Measurements from ENCODE around the gene SPATA31D4.
"Not testable (repeated sequence)": the region's sequence is repeated elsewhere in the genome, so short reads cannot be mapped to it uniquely, and the experiment has no call there.

Gene SPATA31D4

DNA sequence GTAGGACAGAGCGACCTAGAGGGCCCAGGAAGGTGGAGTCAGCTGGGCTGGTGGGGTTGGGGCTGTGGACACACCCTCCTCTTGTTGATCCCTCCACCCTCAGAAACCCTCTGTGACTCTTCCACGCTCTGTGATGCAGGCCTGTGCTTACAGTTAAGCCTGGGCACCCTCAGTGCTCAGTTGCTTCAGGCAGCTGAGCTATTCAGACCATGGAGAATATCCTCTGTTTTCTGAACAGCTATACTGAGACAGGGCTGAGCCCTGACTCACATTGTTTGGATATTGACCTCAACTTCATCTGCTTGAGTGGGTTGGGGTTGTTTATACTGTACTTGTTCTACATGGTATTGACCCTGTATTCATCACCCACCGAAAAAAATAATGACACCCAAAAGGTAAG is at the start of gene SPATA31D4:
Gene SPATA31D4 (plus strand): TSS at position 124 of the 400 bp plus-strand sequence. CDS start 86 bp downstream, at position 210.
- not testable (repeated sequence) for DNase-seq

DNA sequence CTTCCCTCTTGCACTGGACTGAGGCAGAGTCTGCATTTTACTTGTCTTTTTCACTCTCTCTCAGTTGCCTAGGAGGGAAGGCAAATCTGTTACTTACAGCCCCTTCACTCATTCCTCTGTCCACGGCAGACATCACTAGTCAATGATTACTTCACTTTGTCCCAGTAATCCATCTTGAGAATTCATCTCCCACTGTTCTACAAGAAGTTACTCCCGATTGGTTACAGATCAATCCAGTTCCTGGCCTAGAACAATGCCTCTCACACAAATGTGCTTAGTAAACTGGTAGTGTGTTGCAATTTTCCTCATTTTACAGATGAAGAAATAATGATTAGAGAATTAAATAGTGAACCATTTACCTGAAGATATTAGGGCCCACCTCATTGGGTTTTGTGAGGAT is 49.7 kb upstream of the SPATA31D4 start:
- DNase-seq: no peak

DNA sequence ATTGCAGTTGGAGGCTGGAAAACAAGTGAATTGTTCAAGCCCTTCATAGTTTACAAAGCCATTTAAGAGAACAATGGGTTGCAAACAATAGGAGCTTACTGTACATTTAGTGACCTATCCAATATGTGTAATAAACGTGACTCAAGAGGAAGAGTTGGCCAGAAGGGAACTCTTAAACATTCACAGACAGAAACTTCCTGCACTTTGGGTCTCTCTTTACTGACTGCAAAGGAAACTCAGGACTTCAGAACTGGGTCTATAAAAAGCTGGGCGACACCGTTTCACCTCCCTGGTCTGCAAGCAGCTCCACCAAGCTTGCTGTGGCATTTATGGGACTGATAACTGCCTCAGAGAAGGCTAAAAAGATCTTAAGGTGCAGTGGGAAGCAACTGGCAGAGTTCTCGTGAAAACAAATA is 48.7 kb upstream of the SPATA31D4 start:
- peak; percentile 11 for DNase-seq

DNA sequence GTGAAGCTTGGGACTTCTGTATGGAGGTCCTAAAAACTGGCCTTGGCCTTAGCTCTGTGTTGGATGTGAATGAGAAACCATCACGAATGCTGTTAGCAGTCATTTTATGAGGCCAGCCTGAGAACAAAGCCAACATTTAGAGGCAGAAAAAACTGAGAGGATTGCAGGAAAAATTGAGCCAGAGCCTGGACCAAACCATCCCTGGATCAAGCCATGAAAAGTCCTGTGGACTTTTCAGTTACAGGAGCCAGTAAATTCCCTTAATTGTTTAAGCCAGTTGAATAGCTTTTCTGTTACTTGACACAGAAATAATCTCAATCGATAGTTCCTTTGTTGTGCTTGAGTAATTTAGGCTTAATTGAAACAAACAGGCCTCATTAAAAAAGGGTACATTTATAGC is 42.6 kb upstream of the SPATA31D4 start:
- DNase-seq: no peak

DNA sequence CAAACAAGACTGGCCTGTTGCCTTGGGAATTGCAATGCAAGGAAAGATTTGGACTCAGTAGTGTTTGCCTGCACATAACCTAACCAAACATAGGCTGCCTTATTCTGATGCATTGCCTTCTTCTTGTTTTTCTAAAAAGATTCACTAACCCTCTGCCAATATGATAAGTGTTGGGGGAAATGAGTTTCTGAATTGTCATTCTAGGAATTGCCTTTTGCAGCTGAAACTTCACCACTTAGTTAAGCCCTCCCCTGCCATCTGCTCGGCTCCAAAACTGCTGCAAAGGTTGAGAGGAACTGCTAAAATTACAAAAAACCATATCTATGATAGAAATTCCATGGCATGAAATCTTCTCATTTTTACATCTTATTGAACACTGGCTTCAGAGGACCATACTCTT is 41.6 kb upstream of the SPATA31D4 start:
- no peak for DNase-seq

DNA sequence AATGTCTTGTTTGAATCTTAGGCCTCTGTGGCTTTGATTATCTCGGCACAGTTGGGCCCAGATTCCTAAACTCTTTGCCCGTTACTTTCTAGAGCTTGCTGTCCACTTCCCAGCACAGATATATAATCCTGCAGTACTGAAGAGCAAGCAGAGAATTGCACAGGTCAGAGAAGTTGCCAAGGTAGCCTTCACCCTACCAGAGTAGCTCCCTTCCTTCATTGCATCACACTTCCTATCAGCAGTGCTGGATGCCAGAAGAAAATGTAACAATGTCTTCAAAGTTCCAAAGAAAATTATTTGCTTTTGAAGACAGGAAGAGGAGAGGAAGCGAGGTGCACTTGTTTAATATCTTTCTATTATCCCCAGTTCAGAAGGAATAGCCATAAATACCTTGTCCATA is 38.1 kb upstream of the SPATA31D4 start:
- no peak for DNase-seq

DNA sequence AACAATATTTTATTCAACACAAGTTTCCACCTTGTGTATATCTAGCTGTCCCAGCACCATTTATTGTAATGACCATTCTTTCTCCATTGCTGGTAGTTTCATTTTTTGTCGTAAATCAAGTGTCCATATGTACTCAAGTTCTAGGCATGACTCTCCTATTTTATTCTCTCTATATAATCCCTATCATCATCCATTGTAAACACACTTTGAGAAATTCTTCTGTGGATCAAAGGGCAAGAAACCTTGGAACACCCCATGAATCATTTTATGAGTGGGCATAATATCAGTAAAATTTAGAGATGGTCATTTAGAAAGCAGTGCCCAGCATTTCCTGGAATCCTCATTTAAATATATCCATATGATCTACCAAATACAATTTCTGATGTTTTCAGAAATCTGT is 35.8 kb upstream of the SPATA31D4 start:
- DNase-seq: no peak

DNA sequence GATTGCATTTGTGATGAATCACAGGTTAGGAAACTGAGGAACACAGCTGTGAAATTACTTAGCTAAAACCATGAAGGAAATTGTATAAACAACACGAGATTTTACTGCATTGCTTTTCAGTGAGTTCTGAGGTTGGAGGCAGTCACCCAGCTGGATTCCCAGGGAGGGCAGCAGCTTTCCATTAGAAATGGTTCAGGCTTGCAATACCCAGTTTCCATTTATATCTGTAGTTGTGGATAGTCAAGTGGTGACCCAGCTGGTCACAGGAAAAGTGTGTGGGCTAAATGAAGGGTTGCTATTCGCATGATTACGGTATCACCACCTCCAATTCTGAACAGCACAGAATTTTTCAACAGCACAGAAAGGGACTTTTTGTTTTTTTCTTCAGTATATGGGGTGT is 34.3 kb upstream of the SPATA31D4 start:
- no peak for DNase-seq

DNA sequence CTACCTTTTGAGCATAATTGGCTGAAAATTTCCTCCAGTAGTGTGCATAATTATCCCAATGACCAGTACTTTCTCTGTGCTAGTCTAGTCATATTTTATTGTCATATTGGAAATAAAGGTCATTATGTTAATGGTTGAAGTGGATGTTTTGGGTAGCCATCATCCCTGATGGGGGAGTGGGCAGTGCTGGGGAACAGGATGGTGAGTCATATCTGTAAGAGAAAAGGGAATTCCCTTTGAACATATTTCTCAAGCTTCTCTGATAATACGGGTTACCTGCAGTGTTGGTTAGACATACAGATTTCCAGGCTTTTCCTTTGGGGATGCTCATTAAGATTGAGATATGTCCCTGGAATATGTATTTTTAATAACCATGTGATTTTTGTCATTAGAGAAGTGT is 33.3 kb upstream of the SPATA31D4 start:
- DNase-seq: no peak

DNA sequence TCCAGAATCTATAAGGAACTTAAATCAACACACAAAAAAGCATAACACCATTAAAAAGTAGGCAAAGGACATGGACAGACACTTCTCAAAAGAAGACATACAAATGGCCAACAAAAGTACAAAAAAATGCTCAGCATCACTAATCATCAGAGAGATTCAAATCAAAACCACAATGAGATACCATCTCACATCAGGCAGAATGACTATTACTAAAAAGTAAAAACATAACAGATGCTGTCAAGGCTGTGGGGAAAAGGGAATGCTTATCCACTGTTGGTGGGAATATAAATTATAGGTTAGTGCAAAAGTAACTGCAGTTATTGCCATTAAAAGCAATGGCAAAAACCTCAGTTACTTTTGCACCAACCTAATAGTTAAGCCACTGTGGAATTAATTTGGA is 32.2 kb upstream of the SPATA31D4 start:
- DNase-seq: no peak

DNA sequence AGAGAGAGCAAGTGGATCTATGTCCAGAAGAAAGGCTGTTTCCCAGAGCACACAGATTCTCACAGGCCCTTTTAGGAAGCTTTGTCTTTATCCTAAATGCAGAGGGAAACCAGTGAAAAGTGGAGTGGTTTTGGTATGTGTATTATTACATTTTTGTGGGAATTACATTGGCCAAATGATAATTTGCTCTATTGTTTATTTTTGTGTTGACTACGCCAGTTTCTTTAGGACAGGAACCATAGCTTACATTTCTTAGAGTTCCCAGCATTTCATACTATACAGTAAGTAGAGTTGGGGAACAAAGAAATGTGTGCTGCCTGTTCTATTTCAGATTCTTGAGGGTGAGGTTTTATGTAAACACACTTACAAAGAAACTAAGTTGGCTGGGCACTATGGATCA is 29.4 kb upstream of the SPATA31D4 start:
- no peak for DNase-seq

DNA sequence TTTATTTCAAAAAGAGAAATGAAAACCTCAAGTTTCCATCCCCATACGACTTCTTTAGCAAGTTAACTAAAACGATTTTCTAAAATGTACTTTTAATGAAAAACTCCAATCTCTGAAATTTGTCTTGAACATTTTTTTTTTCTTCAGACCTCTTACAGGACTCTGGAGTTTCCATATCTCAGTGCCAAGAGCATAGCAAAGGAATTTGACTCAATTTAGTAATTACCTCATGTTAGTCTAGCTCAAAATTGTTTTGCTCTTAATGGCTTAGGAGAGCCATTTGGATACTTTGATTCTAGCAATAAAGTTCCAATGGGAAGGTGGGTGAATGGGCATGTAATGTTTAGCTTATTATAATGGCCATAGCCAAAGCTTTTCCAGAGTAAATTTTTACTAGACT is 26.0 kb upstream of the SPATA31D4 start:
- DNase-seq: no peak

DNA sequence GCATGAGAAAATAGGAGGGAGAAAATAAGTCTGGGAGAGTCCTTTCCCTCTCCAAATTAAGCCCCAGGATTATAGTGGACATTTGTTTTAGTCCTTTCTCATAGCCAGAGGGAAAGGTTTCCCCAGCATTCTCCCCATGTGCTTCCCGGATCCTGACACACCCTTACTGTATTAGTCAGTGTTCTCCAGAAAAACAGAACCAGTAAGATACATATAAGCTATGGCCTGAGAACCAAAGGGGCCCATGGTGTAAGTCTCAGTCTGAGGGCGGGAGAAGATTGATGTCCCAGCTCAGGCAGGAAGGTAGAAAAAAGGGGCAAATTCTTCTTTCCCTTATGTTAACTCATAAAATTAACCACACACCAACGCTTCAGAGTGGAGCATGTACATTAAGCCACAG is 25.6 kb upstream of the SPATA31D4 start:
- DNase-seq: no peak

DNA sequence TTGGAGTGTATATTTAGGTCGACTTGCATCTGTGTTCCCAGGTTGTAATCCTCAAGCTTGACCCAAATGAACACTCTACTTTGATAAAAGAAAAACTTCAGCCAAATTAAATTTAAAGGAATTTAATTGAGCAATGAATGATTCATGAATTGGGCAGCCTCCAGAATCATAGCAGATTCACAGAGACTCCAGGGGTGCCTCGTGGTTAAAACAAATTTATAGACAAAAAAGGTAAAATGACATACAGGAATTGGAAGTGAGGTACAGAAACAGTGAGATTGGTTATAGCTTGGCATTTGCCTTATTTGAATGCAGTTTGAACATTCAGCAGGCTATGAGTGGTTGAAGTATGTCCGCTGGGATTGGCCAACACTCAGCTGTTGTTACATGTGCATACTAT is 21.6 kb upstream of the SPATA31D4 start:
- no peak for DNase-seq

DNA sequence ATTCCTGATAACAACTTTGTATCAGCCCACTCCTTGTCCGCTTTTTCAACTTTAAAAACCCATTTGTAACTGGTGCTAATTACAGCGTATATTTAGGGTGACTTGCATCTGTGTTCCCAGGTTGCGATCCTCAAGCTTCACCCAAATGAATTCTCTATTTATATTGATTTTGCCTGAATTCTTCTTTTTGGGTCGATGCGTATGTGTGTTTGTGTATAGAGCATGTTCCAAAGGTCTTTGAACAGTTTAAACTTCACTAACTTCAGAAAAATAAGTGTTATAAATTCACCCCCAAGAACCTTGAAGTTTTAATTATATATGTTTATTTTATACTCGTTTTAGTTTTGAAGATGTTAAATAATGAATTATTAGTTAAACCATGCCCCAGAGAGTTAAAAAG is 16.1 kb upstream of the SPATA31D4 start:
- no peak for DNase-seq

DNA sequence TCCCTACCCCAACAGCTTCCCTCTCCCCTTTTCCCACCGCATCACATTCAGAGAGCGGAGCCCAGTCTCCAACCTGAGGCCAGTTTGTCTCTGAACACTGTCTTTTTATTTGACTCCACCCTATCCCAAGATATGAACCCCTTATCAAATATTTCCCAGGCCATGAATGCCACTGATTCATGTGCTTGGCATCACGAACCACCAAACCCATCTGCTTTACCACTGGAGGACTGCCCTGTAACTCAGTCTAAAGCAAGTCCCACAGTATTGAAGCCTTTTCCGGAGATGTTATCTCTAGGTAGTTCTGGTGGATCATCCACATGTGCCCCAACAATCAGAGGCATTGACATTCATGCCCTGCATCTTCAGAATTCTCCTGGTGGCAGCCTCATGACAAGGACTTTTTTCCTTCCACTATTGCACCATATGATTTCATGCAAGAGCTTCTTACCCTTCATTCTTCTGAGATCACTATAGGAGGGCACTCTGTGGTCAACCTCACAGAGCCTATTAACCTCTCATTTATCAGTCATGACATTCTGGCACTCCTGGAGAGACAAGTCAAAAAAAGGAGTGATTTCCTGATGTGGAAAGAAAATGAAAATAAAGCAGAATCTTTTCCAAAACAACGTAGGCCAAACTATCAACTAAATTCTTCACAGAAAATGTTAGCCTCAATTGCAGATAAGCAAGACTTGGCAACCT is 12.3 kb upstream of the SPATA31D4 start:
- DNase-seq: no peak

DNA sequence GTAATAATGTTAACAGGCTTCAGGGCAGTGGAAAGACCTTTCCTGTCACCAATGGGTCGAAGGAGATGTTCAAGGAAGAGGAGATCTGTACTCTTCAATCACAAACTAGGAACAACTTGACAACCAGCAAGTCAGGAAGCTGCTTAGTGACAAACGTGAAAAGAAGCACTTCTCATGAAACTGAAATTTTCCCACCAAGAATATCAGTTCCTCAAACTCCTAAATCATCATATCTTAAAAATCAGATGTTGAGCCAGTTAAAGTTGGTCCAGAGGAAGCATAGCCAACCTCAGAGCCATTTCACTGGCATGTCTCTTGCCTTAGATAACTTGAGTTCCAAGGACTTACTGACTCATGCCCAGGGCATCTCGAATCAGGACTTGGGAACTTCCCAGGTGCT is 9.7 kb upstream of the SPATA31D4 start:
- not testable (repeated sequence) for DNase-seq

DNA sequence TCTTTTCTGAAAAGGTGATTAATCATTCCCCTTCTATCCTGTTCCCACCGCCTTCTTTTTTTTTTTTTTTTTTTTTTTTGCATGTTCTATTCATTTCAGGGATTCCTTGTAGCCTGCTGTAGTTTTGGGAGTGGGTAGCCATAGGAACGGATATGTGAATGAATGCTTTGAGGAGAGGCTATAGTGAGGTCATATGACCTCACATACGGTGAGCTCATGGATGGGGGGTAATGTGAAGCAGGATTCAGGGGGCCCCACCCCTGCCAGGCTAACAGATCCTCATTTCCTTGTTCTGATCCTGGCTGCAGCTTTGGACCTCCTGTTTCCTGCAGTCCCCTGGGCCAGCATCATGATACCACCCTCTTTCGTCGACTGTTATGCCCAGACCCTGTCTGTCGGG is 1.9 kb downstream of the SPATA31D4 start:
- DNase-seq: not testable (repeated sequence)

DNA sequence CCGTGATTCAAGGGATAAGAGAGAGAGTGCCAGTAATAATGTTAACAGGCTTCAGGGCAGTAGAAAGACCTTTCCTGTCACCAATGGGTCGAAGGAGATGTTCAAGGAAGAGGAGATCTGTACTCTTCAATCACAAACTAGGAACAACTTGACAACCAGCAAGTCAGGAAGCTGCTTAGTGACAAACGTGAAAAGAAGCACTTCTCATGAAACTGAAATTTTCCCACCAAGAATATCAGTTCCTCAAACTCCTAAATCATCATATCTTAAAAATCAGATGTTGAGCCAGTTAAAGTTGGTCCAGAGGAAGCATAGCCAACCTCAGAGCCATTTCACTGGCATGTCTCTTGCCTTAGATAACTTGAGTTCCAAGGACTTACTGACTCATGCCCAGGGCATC is 5.3 kb downstream of the SPATA31D4 start:
- not testable (repeated sequence) for DNase-seq

DNA sequence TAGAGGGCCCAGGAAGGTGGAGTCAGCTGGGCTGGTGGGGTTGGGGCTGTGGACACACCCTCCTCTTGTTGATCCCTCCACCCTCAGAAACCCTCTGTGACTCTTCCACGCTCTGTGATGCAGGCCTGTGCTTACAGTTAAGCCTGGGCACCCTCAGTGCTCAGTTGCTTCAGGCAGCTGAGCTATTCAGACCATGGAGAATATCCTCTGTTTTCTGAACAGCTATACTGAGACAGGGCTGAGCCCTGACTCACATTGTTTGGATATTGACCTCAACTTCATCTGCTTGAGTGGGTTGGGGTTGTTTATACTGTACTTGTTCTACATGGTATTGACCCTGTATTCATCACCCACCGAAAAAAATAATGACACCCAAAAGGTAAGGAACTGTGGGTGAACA is 15.2 kb downstream of the SPATA31D4 start, which contains the start of gene SPATA31D3:
Gene SPATA31D3 (plus strand): TSS at position 108 of the 400 bp plus-strand sequence. CDS start 86 bp downstream, at position 194.
- DNase-seq: not testable (repeated sequence)

DNA sequence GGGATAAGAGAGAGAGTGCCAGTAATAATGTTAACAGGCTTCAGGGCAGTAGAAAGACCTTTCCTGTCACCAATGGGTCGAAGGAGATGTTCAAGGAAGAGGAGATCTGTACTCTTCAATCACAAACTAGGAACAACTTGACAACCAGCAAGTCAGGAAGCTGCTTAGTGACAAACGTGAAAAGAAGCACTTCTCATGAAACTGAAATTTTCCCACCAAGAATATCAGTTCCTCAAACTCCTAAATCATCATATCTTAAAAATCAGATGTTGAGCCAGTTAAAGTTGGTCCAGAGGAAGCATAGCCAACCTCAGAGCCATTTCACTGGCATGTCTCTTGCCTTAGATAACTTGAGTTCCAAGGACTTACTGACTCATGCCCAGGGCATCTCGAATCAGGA is 20.4 kb downstream of the SPATA31D4 start:
- not testable (repeated sequence) for DNase-seq

DNA sequence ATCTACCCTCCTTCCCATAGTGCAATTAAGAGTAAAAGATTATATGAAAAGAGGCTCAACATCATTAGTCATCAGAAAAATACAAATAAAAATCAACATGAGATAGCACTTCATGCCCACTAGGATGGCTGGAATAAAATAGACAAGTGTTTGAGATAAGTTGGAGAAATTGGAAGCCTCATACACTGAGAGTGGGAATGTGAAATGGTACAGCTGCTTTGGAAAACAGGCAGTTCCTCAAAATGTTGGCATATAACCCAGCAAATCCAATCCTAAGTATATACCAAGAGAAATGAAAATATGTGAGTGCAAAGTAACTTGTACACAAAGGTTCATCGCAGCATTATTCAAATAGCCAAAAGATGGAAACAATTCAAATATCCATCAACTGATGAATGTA is 24.9 kb downstream of the SPATA31D4 start:
- DNase-seq: no peak

DNA sequence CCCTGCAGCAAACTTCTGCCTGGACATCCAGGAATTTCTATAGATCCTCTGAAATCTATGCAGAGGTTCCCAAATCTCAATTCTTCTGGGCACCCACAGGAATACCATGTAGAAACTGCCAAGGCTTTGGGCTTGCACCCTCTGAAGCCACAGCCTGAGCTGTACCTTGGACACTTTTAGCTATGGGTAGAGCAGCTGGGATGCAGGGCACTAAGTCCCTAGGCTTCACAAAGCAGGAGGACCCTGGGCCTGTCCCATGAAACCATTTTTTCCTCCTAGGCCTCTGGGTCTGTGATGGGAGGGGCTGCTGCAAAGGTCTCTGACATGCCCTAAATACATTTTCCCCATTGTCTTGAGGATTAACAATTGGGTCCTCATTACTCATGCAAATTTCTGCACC is 27.4 kb downstream of the SPATA31D4 start:
- DNase-seq: no peak

DNA sequence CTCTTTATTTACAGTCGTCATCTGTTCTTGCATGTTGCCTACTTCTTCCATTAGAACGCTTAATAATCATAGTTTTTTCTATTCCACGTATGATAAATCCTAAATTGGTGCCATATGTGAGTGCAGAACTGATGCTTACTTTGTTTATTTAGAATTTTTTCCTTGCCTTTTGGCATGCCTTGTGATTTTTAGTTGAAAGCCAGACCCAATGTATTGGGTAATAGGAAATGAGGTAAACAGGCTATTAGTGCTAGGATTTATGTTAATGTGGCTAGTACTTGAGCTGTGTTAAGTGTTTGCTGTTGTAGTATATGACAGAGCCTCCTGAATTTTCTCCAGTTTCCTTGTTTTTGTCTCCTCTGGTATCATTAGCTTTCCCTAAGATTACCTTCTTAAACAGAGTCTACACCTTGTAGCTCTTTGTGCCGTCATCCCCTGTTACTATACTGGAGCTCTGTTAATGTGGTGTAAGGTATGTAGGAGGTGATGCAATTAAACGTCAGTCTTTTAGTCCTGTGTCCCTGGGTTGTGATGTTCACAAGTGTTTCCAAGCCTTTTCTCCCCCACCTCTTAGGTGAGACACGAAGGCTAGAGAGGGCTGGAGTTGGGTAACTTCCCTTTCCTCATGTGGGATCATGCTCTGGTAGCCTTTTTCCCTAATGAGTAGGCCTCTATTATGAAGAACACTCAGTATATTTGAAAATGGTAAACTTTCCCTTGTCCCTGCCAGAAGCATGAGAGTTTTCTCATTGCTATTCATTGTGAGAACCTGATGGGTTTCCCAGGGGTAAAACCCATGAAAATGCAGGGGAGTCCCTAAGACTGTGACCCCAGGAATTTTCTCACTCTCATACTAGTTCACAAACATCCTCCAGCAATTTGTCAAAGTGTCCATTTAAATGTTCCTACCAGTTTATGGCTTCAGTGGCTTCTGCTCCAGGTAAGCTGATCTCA is 36.3 kb downstream of the SPATA31D4 start:
- no peak for DNase-seq
